NB4 (cell line): Measurements from ENCODE around the gene GZMM.

Source experiments
- DNase-seq: peaks from one replicate; pipeline ENCODE4 v3.0.0; 2010; ENCODE audit warnings: low read depth
- H3K4me3 ChIP-seq: one replicate; pipeline ENCODE4 v1.5.1; 2011; ENCODE audit warnings: mild to moderate bottlenecking, low read depth, low read length, moderate library complexity
- CTCF ChIP-seq: IDR thresholded peaks from one replicate; pipeline ENCODE4 v1.5.1; 2012; ENCODE audit warnings: low read depth, low read length
- MYC ChIP-seq: IDR thresholded peaks from 2 replicates; pipeline ENCODE4 v1.6.1; 2011; ENCODE audit warnings: low read depth, low read length
- POLR2A ChIP-seq: IDR thresholded peaks from 2 replicates; pipeline ENCODE4 v1.6.1; 2011; ENCODE audit warnings: mild to moderate bottlenecking; ENCODE audit not compliant: insufficient read length; ENCODE audit errors: extremely low read depth
- TF ChIP-seq, protein P1 (sequence below): IDR thresholded peaks from 2 replicates; pipeline ENCODE4 v1.6.1; 2011; ENCODE audit warnings: low read depth, low read length

Gene GZMM

DNA sequence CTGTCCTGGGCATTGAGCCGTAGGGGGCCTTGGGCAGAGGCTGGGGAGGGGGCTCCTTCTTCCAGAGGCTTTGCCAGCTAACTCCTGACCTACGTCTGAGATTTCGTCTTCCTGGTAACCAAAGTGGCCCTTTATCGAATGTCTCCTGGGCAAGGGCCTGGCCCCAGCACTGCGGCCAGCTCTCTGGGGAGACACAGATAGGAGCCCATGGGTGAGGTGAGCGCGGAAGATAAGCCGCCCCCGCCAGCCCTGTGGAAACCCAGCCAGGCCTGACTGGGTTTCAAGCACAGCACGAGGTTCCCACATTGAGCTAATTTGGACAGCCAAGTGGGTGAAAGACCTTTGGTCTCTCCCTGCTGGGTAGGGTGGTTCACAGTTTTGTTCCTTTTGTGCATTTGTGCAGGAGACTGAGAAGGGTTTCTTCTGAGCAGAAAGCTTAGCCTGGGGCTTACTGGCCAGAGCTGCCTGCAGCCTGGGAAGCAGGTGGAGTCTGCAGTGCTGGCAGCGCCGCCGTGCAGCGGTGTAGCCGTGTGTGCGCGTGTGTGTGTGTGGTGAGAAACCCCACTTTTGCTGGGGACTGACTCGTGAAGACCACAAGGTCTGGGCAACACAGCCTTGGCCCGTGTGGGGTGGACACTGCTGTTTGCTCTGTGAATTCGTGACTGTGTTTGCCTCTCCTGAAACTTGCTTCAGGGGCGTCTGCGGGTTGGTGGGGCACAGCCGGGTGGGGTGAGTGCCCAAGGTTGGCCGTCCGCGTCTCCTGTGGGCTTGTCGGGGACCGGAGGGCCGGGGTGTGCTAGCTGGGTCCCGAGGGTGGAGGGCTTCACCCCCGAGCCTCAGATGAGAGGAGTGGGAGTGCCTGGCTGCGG lies 31.0 kb downstream of the GZMM start:
- H3K4me3 ChIP-seq = peak overlapping the region; percentile 80
- peak; percentile 54 for DNase-seq
- TF ChIP-seq, protein P1, sequence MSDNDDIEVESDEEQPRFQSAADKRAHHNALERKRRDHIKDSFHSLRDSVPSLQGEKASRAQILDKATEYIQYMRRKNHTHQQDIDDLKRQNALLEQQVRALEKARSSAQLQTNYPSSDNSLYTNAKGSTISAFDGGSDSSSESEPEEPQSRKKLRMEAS = no peak
- no peak for TF ChIP-seq MYC
- TF ChIP-seq POLR2A = no peak
- no peak for TF ChIP-seq CTCF

DNA sequence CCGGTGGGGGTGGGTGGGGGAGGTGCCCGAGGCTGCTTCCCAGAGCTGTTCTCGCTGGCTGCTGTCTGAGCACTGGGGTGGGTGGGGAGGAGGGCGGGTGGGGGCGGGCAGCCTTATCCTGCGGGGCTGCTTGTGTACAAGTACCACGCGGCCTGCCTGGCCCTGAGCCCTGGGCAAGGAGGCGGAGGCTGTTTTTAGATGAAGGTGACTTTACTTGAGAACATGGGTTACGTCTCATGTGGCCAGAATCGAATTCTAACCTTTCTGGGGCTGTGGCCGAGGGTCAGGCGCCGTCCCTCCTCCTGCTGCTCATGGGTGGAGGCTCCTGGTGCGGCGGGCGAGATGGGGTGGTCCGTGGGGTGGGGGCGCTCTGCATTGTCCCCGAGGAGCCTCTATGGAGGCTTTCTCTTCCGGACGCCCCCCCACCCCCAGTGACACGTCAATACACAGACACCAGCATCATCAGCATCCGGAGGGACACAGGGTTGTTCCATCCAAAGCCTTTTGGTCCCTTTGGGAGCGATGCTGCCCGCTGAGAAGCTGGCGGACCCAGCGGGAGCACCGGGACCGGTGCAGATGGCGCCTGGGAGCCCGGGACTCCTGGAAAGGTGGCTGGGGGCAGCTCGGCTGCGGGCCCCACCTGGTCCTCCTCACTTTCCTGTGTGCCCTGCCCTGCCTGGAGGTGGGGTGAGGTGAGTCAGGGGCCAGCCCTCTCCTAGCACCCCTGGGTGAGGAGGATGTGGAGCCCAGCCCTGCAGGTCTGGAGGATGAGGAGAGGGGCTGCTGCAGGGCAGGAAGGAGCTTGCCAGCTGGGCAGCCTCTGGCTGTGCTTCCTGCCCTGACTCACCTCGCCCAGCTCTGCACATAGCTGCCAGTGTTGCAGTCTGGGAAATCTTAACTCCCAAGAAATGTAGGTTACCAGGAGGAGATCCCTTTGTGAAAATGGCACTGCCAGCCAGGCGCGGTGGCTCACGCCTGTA lies 32.0 kb downstream of the GZMM start:
- peak overlapping the region; percentile 80 for H3K4me3 ChIP-seq
- TF ChIP-seq POLR2A = no peak
- no peak for TF ChIP-seq MYC
- TF ChIP-seq, protein P1 = no peak
- TF ChIP-seq CTCF = no peak
- peak; percentile 29 for DNase-seq

- TF ChIP-seq MYC = no peak
- no peak for TF ChIP-seq CTCF
- TF ChIP-seq, protein P1 = no peak
- no peak for TF ChIP-seq POLR2A
- no peak for DNase-seq
- H3K4me3 ChIP-seq = no peak overlapping the region
Measured at GRCh38 chr19:576768-577438, 33.0 kb downstream of the GZMM start.

DNA sequence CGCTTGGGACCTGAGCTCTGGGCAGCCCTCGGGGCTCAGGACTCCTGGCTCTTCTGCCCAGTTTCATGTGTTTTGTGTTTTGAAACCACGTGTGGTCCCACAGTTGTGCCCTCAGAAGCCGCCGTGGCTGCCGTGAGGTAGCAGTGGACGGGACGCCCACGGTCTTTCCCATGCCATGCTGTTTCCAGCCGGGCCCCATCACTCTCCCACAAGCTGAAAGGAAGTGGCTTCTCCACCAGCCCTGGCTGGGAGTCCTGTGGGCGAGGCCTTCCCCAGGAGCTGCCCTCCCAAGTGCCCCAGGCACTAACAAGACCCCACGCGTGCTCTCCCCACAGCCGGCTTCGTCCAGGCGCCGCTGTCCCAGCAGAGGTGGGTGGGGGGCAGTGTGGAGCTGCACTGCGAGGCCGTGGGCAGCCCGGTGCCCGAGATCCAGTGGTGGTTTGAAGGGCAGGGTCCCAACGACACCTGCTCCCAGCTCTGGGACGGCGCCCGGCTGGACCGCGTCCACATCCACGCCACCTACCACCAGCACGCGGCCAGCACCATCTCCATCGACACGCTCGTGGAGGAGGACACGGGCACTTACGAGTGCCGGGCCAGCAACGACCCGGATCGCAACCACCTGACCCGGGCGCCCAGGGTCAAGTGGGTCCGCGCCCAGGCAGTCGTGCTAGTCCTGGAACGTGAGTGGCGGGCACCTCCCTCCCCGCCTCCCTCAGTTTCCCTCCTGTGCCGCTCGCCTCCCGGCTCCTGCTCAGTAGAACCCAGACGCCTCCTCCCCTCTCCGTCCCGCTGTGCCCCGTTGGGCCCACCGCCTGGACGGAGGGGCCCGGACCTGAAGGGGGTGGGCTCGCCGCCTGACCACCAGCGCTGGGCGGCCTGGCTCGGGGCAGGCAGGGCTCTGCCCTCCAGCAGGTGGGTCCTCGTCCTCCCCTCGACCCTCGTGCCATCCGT lies 33.9 kb downstream of the GZMM start:
- TF ChIP-seq, protein P1 = no peak
- TF ChIP-seq MYC (no peak), POLR2A (no peak), CTCF (no peak)
- DNase-seq = no peak
- no peak overlapping the region for H3K4me3 ChIP-seq
